Activated CD4-positive, alpha-beta memory T cell treated with anti-CD3 and anti-CD28 coated beads, Interleukin-2, amount 10 ng/mL, durations not matched to agents 7 days and 5 days (primary cell): ENCODE results near the gene PFKFB1. TPM values are rescaled to one million over a fixed set of nuclear protein-coding genes. Genes with fewer than 3 reads are reported as not detected.

Experiments used
- CTCF ChIA-PET: fragments of 350-600 bp; sonication (Branson Sonifier 250); formaldehyde crosslinking; loops from one replicate; lab custom pipeline; 2021; ENCODE audit warnings: antibody characterized with exemption, inconsistent platforms; lab: Charles Lee
- POLR2A ChIA-PET: fragments of 350-600 bp; sonication (Branson Sonifier 250); formaldehyde crosslinking; loops from one replicate; lab custom pipeline; 2021; ENCODE audit warnings: antibody characterized with exemption; lab: Charles Lee
- DNase-seq: peaks from one replicate; pipeline ENCODE4 v3.0.0-alpha.2; 2020
- H3K27ac Mint-ChIP-seq: one replicate; pipeline ENCODE4 v1.8.0; 2021; ENCODE audit warnings: mild to moderate bottlenecking, mixed read lengths
- H3K27me3 Mint-ChIP-seq: one replicate; pipeline ENCODE4 v1.8.0; 2021; ENCODE audit warnings: mixed read lengths
- H3K36me3 Mint-ChIP-seq: one replicate; pipeline ENCODE4 v1.8.0; 2021; ENCODE audit warnings: low read depth, mixed read lengths
- H3K4me1 Mint-ChIP-seq: one replicate; pipeline ENCODE4 v1.8.0; 2021; ENCODE audit warnings: mixed read lengths
- H3K4me3 Mint-ChIP-seq: one replicate; pipeline ENCODE4 v1.8.0; 2021; ENCODE audit warnings: mild to moderate bottlenecking, mixed read lengths
- H3K9me3 Mint-ChIP-seq: one replicate; pipeline ENCODE4 v1.8.0; 2021; ENCODE audit warnings: mixed read lengths
- total RNA-seq, 2 experiments: library from RNA; stranded (reverse); gene quantifications; one replicate each; pipeline ENCODE4 v1.2.3, GENCODE V29; 2021

The PFKFB1 gene
- total RNA-seq, 2 experiments from 2014 or later, result 0.45 to 0.60 TPM

GRCh38 chrX:54930291-54931049 is 63.5 kb downstream of the PFKFB1 start:
- no peaks in the 10 kb centered on the region for H3K36me3 Mint-ChIP-seq
- CTCF ChIA-PET, result no interaction called here
- POLR2A ChIA-PET, result no interaction called here
- DNase-seq, result no peak
- no peaks in the 10 kb centered on the region for H3K9me3 Mint-ChIP-seq
- no peak overlapping the region for H3K4me3 Mint-ChIP-seq
- H3K4me1 Mint-ChIP-seq, result no peaks in the 10 kb centered on the region
- H3K27ac Mint-ChIP-seq, result no peak overlapping the region
- H3K27me3 Mint-ChIP-seq, result no peaks in the 10 kb centered on the region

- no peaks in the 10 kb centered on the region for H3K4me1 Mint-ChIP-seq
- H3K9me3 Mint-ChIP-seq, result no peaks in the 10 kb centered on the region
- ChIA-PET CTCF (no interaction called here), POLR2A (no interaction called here)
- no peak overlapping the region for H3K4me3 Mint-ChIP-seq
- no peak overlapping the region for H3K27ac Mint-ChIP-seq
- DNase-seq, result no peak
- no peaks in the 10 kb centered on the region for H3K36me3 Mint-ChIP-seq
- H3K27me3 Mint-ChIP-seq, result no peaks in the 10 kb centered on the region
Measured at GRCh38 chrX:54928876-54929275, 65.1 kb downstream of the PFKFB1 start.

GRCh38 chrX:54926978-54927377 is 67.0 kb downstream of the PFKFB1 start:
- H3K27me3 Mint-ChIP-seq, result no peaks in the 10 kb centered on the region
- no peak for DNase-seq
- H3K4me3 Mint-ChIP-seq, result no peak overlapping the region
- no peak overlapping the region for H3K27ac Mint-ChIP-seq
- no peaks in the 10 kb centered on the region for H3K4me1 Mint-ChIP-seq
- CTCF ChIA-PET, result no interaction called here
- H3K9me3 Mint-ChIP-seq, result no peaks in the 10 kb centered on the region
- no peaks in the 10 kb centered on the region for H3K36me3 Mint-ChIP-seq
- POLR2A ChIA-PET, result no interaction called here

- POLR2A ChIA-PET, result no interaction called here
Measured at GRCh38 chrX:54923376-54923775, 70.6 kb downstream of the PFKFB1 start.

GRCh38 chrX:54922547-54922946 is 71.4 kb downstream of the PFKFB1 start:
- CTCF ChIA-PET, result no interaction called here
- H3K4me3 Mint-ChIP-seq, result peak overlapping the region; percentile 75
- peaks cover 13% of the 10 kb centered on the region for H3K4me1 Mint-ChIP-seq

More at GRCh38 chrX:54923376-54923775, 70.6 kb downstream of the PFKFB1 start:
- H3K9me3 Mint-ChIP-seq, result no peaks in the 10 kb centered on the region
- peaks cover 13% of the 10 kb centered on the region for H3K4me1 Mint-ChIP-seq
- H3K27me3 Mint-ChIP-seq, result peaks cover 4% of the 10 kb centered on the region
- no peak overlapping the region for H3K4me3 Mint-ChIP-seq
- CTCF ChIA-PET, result no interaction called here
- DNase-seq, result no peak
- no peak overlapping the region for H3K27ac Mint-ChIP-seq
- no peaks in the 10 kb centered on the region for H3K36me3 Mint-ChIP-seq

GRCh38 chrX:54921427-54922021 is 72.5 kb downstream of the PFKFB1 start:
- H3K36me3 Mint-ChIP-seq, result no peaks in the 10 kb centered on the region
- no peaks in the 10 kb centered on the region for H3K9me3 Mint-ChIP-seq
- CTCF ChIA-PET, result no interaction called here

More at GRCh38 chrX:54922547-54922946, 71.4 kb downstream of the PFKFB1 start:
- POLR2A ChIA-PET, result no interaction called here
- no peak for DNase-seq
- H3K36me3 Mint-ChIP-seq, result no peaks in the 10 kb centered on the region
- no peaks in the 10 kb centered on the region for H3K9me3 Mint-ChIP-seq
- H3K27me3 Mint-ChIP-seq, result peaks cover 4% of the 10 kb centered on the region
- no peak overlapping the region for H3K27ac Mint-ChIP-seq

GRCh38 chrX:54920610-54921426 is 73.2 kb downstream of the PFKFB1 start, which contains the start of gene TRO:
TSS of gene TRO (plus strand) at chrX:54920824. CDS start at chrX:54922247, 1,423 bp downstream.
- Mint-ChIP-seq H3K4me3 (peak within 1 kb of the TSS; percentile 75), H3K9me3 (no peaks in the 10 kb centered on the region), H3K27ac (no peak within 1 kb of the TSS), H3K4me1 (peaks cover 13% of the 10 kb centered on the region), H3K36me3 (no peaks in the 10 kb centered on the region), H3K27me3 (peaks cover 4% of the 10 kb centered on the region)
- ChIA-PET CTCF (no interaction called here), POLR2A (no interaction called here)
- DNase-seq, result no peak

More at GRCh38 chrX:54921427-54922021, 72.5 kb downstream of the PFKFB1 start:
- peak; percentile 41 for DNase-seq
- H3K27ac Mint-ChIP-seq, result no peak overlapping the region
- H3K4me3 Mint-ChIP-seq, result peak overlapping the region; percentile 75
- H3K27me3 Mint-ChIP-seq, result peaks cover 4% of the 10 kb centered on the region
- POLR2A ChIA-PET, result no interaction called here
- peaks cover 13% of the 10 kb centered on the region for H3K4me1 Mint-ChIP-seq

GRCh38 chrX:54909941-54910340 is 84.0 kb downstream of the PFKFB1 start:
- no peaks in the 10 kb centered on the region for H3K36me3 Mint-ChIP-seq

GRCh38 chrX:54894159-54894558 is 99.8 kb downstream of the PFKFB1 start:
- no peaks in the 10 kb centered on the region for H3K36me3 Mint-ChIP-seq
- ChIA-PET CTCF (no interaction called here), POLR2A (no interaction called here)
- peaks cover 4% of the 10 kb centered on the region for H3K27me3 Mint-ChIP-seq
- no peak for DNase-seq
- no peaks in the 10 kb centered on the region for H3K4me1 Mint-ChIP-seq
- no peaks in the 10 kb centered on the region for H3K9me3 Mint-ChIP-seq
- no peak overlapping the region for H3K27ac Mint-ChIP-seq
- no peak overlapping the region for H3K4me3 Mint-ChIP-seq

More at GRCh38 chrX:54909941-54910340, 84.0 kb downstream of the PFKFB1 start:
- Mint-ChIP-seq H3K9me3 (peaks cover 3% of the 10 kb centered on the region), H3K4me3 (no peak overlapping the region), H3K27ac (no peak overlapping the region), H3K27me3 (no peaks in the 10 kb centered on the region), H3K4me1 (no peaks in the 10 kb centered on the region)
- DNase-seq, result no peak
- ChIA-PET POLR2A (no interaction called here), CTCF (no interaction called here)

- peak; percentile 18 for DNase-seq
- no peak overlapping the region for H3K27ac Mint-ChIP-seq
- no peak overlapping the region for H3K4me3 Mint-ChIP-seq
- POLR2A ChIA-PET, result no interaction called here
- no peaks in the 10 kb centered on the region for H3K36me3 Mint-ChIP-seq
- CTCF ChIA-PET, result interaction anchor here (0.7 to 1.2 kb wide), 2 partner anchors 59 to 166 kb away, joined by 3 read pairs; no protein-coding TSS in a partner anchor
- H3K4me1 Mint-ChIP-seq, result no peaks in the 10 kb centered on the region
- peaks cover 4% of the 10 kb centered on the region for H3K27me3 Mint-ChIP-seq
- no peaks in the 10 kb centered on the region for H3K9me3 Mint-ChIP-seq
Measured at GRCh38 chrX:54891573-54891972, 102.4 kb downstream of the PFKFB1 start.

- Mint-ChIP-seq H3K36me3 (no peaks in the 10 kb centered on the region), H3K4me1 (no peaks in the 10 kb centered on the region), H3K27me3 (peaks cover 4% of the 10 kb centered on the region), H3K27ac (no peak overlapping the region), H3K4me3 (no peak overlapping the region), H3K9me3 (no peaks in the 10 kb centered on the region)
- no peak for DNase-seq
- ChIA-PET POLR2A (no interaction called here), CTCF (no interaction called here)
Measured at GRCh38 chrX:54885740-54886139, 108.2 kb downstream of the PFKFB1 start.
